CD14-positive monocyte (primary cell): ENCODE measurements around the gene MYH16. TPM values are rescaled to one million over a fixed set of nuclear protein-coding genes. Genes with fewer than 3 reads are reported as not detected.
A peak's percentile ranks its signal among the peaks of the same experiment; 100 is the strongest.

Source experiments
- DNase-seq, 3 donors: peaks; one replicate each; pipeline ENCODE4 v3.0.0-alpha.2; 2011 to 2022
- H2AFZ ChIP-seq: 2 replicates; pipeline ENCODE4 v1.6.0; 2012; ENCODE audit warnings: mild to moderate bottlenecking, low read depth, low read length, inconsistent platforms; ENCODE audit not compliant: insufficient read depth, poor library complexity, severe bottlenecking
- H3K27ac ChIP-seq, 2 donors: 1 replicate in 1 of 2; 2 replicates in 1 of 2; pipeline ENCODE4 v1.5.1; 2012 to 2013; ENCODE audit warnings: low read length in 2 of 2, control low read depth in 1 of 2, inconsistent platforms in 1 of 2, low read depth in 1 of 2, mild to moderate bottlenecking in 1 of 2
- H3K27me3 ChIP-seq, 2 donors: one replicate each; pipeline versions ENCODE4 v1.6.0 to v1.6.1; 2011 to 2013; ENCODE audit warnings: low read length in 2 of 2; ENCODE audit not compliant: control insufficient read depth in 2 of 2, insufficient read depth in 2 of 2
- H3K36me3 ChIP-seq, 2 donors: replicated peaks in 1 of 2; 1 replicate in 1 of 2; 2 replicates in 1 of 2; pipeline versions ENCODE4 v1.5.1 to v1.6.1; 2012 to 2013; ENCODE audit warnings: low read length in 2 of 2, control low read depth in 1 of 2, inconsistent platforms in 1 of 2, mild to moderate bottlenecking in 1 of 2; ENCODE audit not compliant: insufficient read depth in 2 of 2, control insufficient read depth in 1 of 2
- H3K4me1 ChIP-seq, 2 donors: 1 replicate in 1 of 2; 2 replicates in 1 of 2; pipeline versions ENCODE4 v1.5.1 to v1.6.1; 2012 to 2013; ENCODE audit warnings: low read length in 2 of 2, control low read depth in 1 of 2, inconsistent platforms in 1 of 2, mild to moderate bottlenecking in 1 of 2, moderate library complexity in 1 of 2; ENCODE audit not compliant: insufficient read depth in 2 of 2, control insufficient read depth in 1 of 2
- H3K4me2 ChIP-seq: replicated peaks from 2 replicates; pipeline ENCODE3; 2012; ENCODE audit warnings: low read length, moderate library complexity, mild to moderate bottlenecking; ENCODE audit not compliant: poor library complexity, severe bottlenecking; ENCODE audit errors: extremely low read depth
- H3K4me3 ChIP-seq, 3 experiments: fragments of 200-600 bp in 1 of 3; sonication (generic) in 1 of 3; replicated peaks in 1 of 3; 1 replicate in 2 of 3; 2 replicates in 1 of 3; pipeline ENCODE4 v1.5.1; 2011 to 2013; ENCODE audit warnings: low read length in 3 of 3, mild to moderate bottlenecking in 3 of 3, control low read depth in 2 of 3, low read depth in 2 of 3, inconsistent platforms in 1 of 3, moderate library complexity in 1 of 3
- H3K79me2 ChIP-seq: 2 replicates; pipeline ENCODE4 v1.6.0; 2012; ENCODE audit warnings: mild to moderate bottlenecking, control low read depth, inconsistent platforms, low read length, moderate library complexity; ENCODE audit not compliant: insufficient read depth
- H3K9ac ChIP-seq: 2 replicates; pipeline ENCODE4 v1.6.0; 2017; ENCODE audit warnings: low read length, mild to moderate bottlenecking; ENCODE audit not compliant: insufficient read depth, poor library complexity, severe bottlenecking
- H3K9me3 ChIP-seq, 2 donors: replicated peaks in 1 of 2; 1 replicate in 1 of 2; 2 replicates in 1 of 2; pipeline versions ENCODE4 v1.5.1 to v1.6.1; 2012 to 2013; ENCODE audit warnings: low read length in 2 of 2, control low read depth in 1 of 2; ENCODE audit not compliant: control insufficient read depth in 1 of 2, insufficient read depth in 1 of 2
- H4K20me1 ChIP-seq: 2 replicates; pipeline ENCODE4 v1.6.0; 2012; ENCODE audit warnings: mild to moderate bottlenecking, low read length, control low read depth, moderate library complexity; ENCODE audit not compliant: insufficient read depth
- H3K27ac Mint-ChIP-seq, 7 donors: one replicate each; pipeline ENCODE4 v1.8.0; 2020; ENCODE audit warnings: mild to moderate bottlenecking in 7 of 7, mixed read lengths in 7 of 7, moderate library complexity in 6 of 7, inconsistent platforms in 2 of 7
- H3K27me3 Mint-ChIP-seq, 3 donors: one replicate each; pipeline ENCODE4 v1.8.0; 2021 to 2022; ENCODE audit warnings: low read depth in 3 of 3, mild to moderate bottlenecking in 3 of 3, mixed read lengths in 3 of 3, moderate library complexity in 3 of 3, inconsistent platforms in 1 of 3
- H3K36me3 Mint-ChIP-seq, 2 donors: one replicate each; pipeline ENCODE4 v1.8.0; 2020; ENCODE audit warnings: mixed read lengths in 2 of 2, inconsistent platforms in 1 of 2, mild to moderate bottlenecking in 1 of 2
- H3K4me1 Mint-ChIP-seq: one replicate; pipeline ENCODE4 v1.8.0; 2020; ENCODE audit warnings: mild to moderate bottlenecking, mixed read lengths
- H3K4me3 Mint-ChIP-seq, 2 donors: one replicate each; pipeline ENCODE4 v1.8.0; 2020; ENCODE audit warnings: mild to moderate bottlenecking in 2 of 2, mixed read lengths in 2 of 2, moderate library complexity in 1 of 2
- H3K9me3 Mint-ChIP-seq, 7 donors: one replicate each; pipeline ENCODE4 v1.8.0; 2020 to 2022; ENCODE audit warnings: mixed read lengths in 7 of 7, mild to moderate bottlenecking in 6 of 7, moderate library complexity in 6 of 7, inconsistent platforms in 2 of 7
- WGBS: methylation state at CpG from one replicate; pipeline ENCODE4 v1.1.5; 2013; ENCODE audit warnings: missing lambda C conversion rate; ENCODE audit not compliant: insufficient coverage; 5-methylcytosine and 5-hydroxymethylcytosine counted together
- intact Hi-C, 2 donors: fragments of 100-400 bp; cut with micrococcal nuclease; formaldehyde crosslinking; loops; one replicate each; pipeline versions ENCODE4 v1.15.0 to v1.15.1; 2023
- polyA plus RNA-seq, 3 donors: library from polyadenylated mRNA; depleted of rRNA in 1 of 3; unstranded in 2 of 3; stranded (reverse) in 1 of 3; fragments of 300-500 nt in 2 of 3; fragments of >200 nt in 1 of 3; fragmentation: Illumina TruSeq in 2 of 3; gene quantifications; 1 replicate in 2 of 3; 2 replicates in 1 of 3; pipeline ENCODE4 v1.2.3, GENCODE V29; 2012 to 2021
- TF ChIP-seq, protein P1 (sequence below): fragments of 200-600 bp; IDR thresholded peaks from one replicate; pipeline ENCODE4 v1.8.0; 2022; ENCODE audit warnings: antibody characterized with exemption, mild to moderate bottlenecking

The MYH16 gene
- polyA plus RNA-seq, 3 donors = not detected

- no peaks in the 10 kb centered on the region for H4K20me1 ChIP-seq
- H3K9me3 ChIP-seq = peaks cover 0 to 11% of the 10 kb centered on the region in 2 donors
- peaks cover 4 to 6% of the 10 kb centered on the region in 2 donors for H3K4me1 ChIP-seq
- Mint-ChIP-seq H3K4me3 (peak overlapping the region; percentile 48 to 63), H3K27ac (peak overlapping the region in 1 of 7 donors; percentile 30), H3K27me3 (peaks cover 3 to 7% (median 4%) of the 10 kb centered on the region in 3 donors), H3K4me1 (peaks cover 2% of the 10 kb centered on the region), H3K36me3 (no peaks in the 10 kb centered on the region), H3K9me3 (peaks cover 0 to 12% (median 4%) of the 10 kb centered on the region in 7 donors)
- DNase-seq = no peak
- WGBS = 71% methylated on average over 1 of the region's 1 CpG
- TF ChIP-seq, protein P1, sequence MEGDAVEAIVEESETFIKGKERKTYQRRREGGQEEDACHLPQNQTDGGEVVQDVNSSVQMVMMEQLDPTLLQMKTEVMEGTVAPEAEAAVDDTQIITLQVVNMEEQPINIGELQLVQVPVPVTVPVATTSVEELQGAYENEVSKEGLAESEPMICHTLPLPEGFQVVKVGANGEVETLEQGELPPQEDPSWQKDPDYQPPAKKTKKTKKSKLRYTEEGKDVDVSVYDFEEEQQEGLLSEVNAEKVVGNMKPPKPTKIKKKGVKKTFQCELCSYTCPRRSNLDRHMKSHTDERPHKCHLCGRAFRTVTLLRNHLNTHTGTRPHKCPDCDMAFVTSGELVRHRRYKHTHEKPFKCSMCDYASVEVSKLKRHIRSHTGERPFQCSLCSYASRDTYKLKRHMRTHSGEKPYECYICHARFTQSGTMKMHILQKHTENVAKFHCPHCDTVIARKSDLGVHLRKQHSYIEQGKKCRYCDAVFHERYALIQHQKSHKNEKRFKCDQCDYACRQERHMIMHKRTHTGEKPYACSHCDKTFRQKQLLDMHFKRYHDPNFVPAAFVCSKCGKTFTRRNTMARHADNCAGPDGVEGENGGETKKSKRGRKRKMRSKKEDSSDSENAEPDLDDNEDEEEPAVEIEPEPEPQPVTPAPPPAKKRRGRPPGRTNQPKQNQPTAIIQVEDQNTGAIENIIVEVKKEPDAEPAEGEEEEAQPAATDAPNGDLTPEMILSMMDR = peak; percentile 63
- H3K4me3 ChIP-seq = peak overlapping the region; percentile 21 to 65 (median 24)
- no peak overlapping the region for H3K9ac ChIP-seq
- peak overlapping the region; percentile 77 for H2AFZ ChIP-seq
- no peaks in the 10 kb centered on the region for H3K27me3 ChIP-seq
- intact Hi-C loops = loop anchor here in 1 of 2 donors (1.0 kb wide), 1 partner anchor 273 kb away; no protein-coding TSS in a partner anchor
- H3K79me2 ChIP-seq = no peaks in the 10 kb centered on the region
- H3K36me3 ChIP-seq = no peaks in the 10 kb centered on the region
- no peak overlapping the region for H3K27ac ChIP-seq
- peak overlapping the region; percentile 41 for H3K4me2 ChIP-seq
These were observed 40.5 kb downstream of the MYH16 start for GRCh38 chr7:99313204-99313573.

GRCh38 chr7:99314504-99314903 lies 41.9 kb downstream of the MYH16 start:
- intact Hi-C loops = no loop called here
- Histone ChIP-seq H3K4me3 (no peak overlapping the region), H3K9ac (no peak overlapping the region), H3K27ac (no peak overlapping the region), H3K9me3 (peaks cover 0 to 10% of the 10 kb centered on the region in 2 donors), H3K36me3 (no peaks in the 10 kb centered on the region), H3K27me3 (no peaks in the 10 kb centered on the region), H3K79me2 (no peaks in the 10 kb centered on the region), H3K4me1 (peaks cover 4 to 6% of the 10 kb centered on the region in 2 donors), H4K20me1 (no peaks in the 10 kb centered on the region), H3K4me2 (no peak overlapping the region), H2AFZ (no peak overlapping the region)
- Mint-ChIP-seq H3K27me3 (peaks cover 3 to 7% (median 4%) of the 10 kb centered on the region in 3 donors), H3K4me3 (no peak overlapping the region), H3K27ac (no peak overlapping the region), H3K9me3 (peaks cover 0 to 11% (median 4%) of the 10 kb centered on the region in 7 donors), H3K4me1 (peaks cover 2% of the 10 kb centered on the region), H3K36me3 (no peaks in the 10 kb centered on the region)
- TF ChIP-seq, protein P1 = no peak
- no peak for DNase-seq
- 100% methylated on average over 5 of the region's 7 CpGs for WGBS
